GM12878 (cell line): ENCODE measurements around the gene DCT. TPM values are rescaled to one million over a fixed set of nuclear protein-coding genes. Genes with fewer than 3 reads are reported as not detected.
A peak's percentile ranks its signal among the peaks of the same experiment; 100 is the strongest.

ENCODE experiments used
- ATAC-seq: fragments of 200-7000 bp; cut with Tn5 transposase; 3 replicates; pipeline ENCODE4 v1.9.1; 2020; ENCODE audit warnings: mild to moderate bottlenecking, moderate library complexity
- BruUV-seq: library from RNA; stranded (reverse); fragments of 400-500 nt; replicated peaks from 2 replicates; lab custom pipeline; 2021; lab: Mats Ljungman, UMichigan
- CTCF ChIA-PET: fragments of 300-600 bp; sonication (Branson Sonifier 250); formaldehyde crosslinking; extraction: SDS; loops from one replicate; lab custom pipeline; 2021; ENCODE audit warnings: inconsistent platforms; lab: Yijun Ruan, JAX
- POLR2A ChIA-PET: fragments of 350-600 bp; formaldehyde crosslinking; extraction: SDS; loops from one replicate; lab custom pipeline; 2021; ENCODE audit warnings: inconsistent platforms; lab: Charles Lee
- RAD21 ChIA-PET: fragments of 300-600 bp; sonication (Branson Sonifier 250); formaldehyde crosslinking; loops from one replicate; lab custom pipeline; 2023; ENCODE audit warnings: antibody characterized with exemption; ENCODE audit not compliant: unreplicated experiment; lab: Charles Lee
- SMC1A ChIA-PET: fragments of 300-600 bp; sonication (Branson Sonifier 250); formaldehyde crosslinking; loops from one replicate; lab custom pipeline; 2023; ENCODE audit not compliant: unreplicated experiment, uncharacterized antibody; lab: Charles Lee
- DNase-seq: peaks from one replicate; pipeline ENCODE4 v3.0.0-alpha.2; 2011; ENCODE audit warnings: low read depth, low spot score
- FAIRE-seq: peaks from 3 replicates; lab custom pipeline; 2011; peaks lifted over from hg19 to GRCh38; lab: Jason Lieb, UNC
- H2AFZ ChIP-seq: 2 replicates; pipeline ENCODE4 v1.6.0; 2011; ENCODE audit warnings: low read depth, low read length, control low read depth; ENCODE audit not compliant: control insufficient read depth
- H3K27ac ChIP-seq: 2 replicates; pipeline ENCODE4 v1.5.1; 2011; ENCODE audit warnings: control low read depth; ENCODE audit not compliant: control insufficient read depth, insufficient read depth
- H3K27me3 ChIP-seq, 2 experiments: replicated peaks in 1 of 2; 2 replicates each; pipeline versions ENCODE4 v1.6.0 to v1.6.1; 2011; ENCODE audit warnings: low read length in 1 of 2; ENCODE audit not compliant: control insufficient read depth in 2 of 2, insufficient read depth in 2 of 2
- H3K36me3 ChIP-seq, 2 experiments: 2 replicates each; pipeline ENCODE4 v1.5.1; 2011; ENCODE audit warnings: low read length in 1 of 2; ENCODE audit not compliant: control insufficient read depth in 2 of 2, insufficient read depth in 2 of 2
- H3K4me1 ChIP-seq: 2 replicates; pipeline ENCODE4 v1.6.1; 2011; ENCODE audit warnings: mild to moderate bottlenecking, low read length, moderate library complexity, mixed read lengths; ENCODE audit not compliant: control insufficient read depth, insufficient read depth
- H3K4me2 ChIP-seq: 2 replicates; pipeline ENCODE4 v1.6.0; 2011; ENCODE audit warnings: control low read depth; ENCODE audit not compliant: control insufficient read depth, insufficient read depth
- H3K4me3 ChIP-seq: fragments of 200-600 bp; sonication (generic); 2 replicates; pipeline ENCODE4 v1.5.1; 2016
- H3K79me2 ChIP-seq: 2 replicates; pipeline ENCODE4 v1.6.0; 2011; ENCODE audit warnings: low read length; ENCODE audit not compliant: control insufficient read depth, insufficient read depth
- H3K9ac ChIP-seq: 2 replicates; pipeline ENCODE4 v1.8.0; 2011; ENCODE audit warnings: low read length, control low read depth, mixed read lengths; ENCODE audit not compliant: control insufficient read depth, insufficient read depth
- H3K9me3 ChIP-seq: replicated peaks from 3 replicates; pipeline ENCODE4 v1.5.1; 2011; ENCODE audit warnings: mild to moderate bottlenecking, low read length; ENCODE audit not compliant: control insufficient read depth, insufficient read depth
- H4K20me1 ChIP-seq: 2 replicates; pipeline ENCODE4 v1.6.0; 2011; ENCODE audit not compliant: control insufficient read depth, insufficient read depth
- BHLHE40 ChIP-seq, 2 experiments: fragments of 450-650 bp in 1 of 2; IDR thresholded peaks; 2 replicates each; pipeline ENCODE4 v1.6.1; 2011 to 2017; ENCODE audit warnings: low read depth in 2 of 2, borderline replicate concordance in 1 of 2, improper control_type of control experiment in 1 of 2, low read length in 1 of 2, mild to moderate bottlenecking in 1 of 2
- CEBPZ ChIP-seq: fragments of 150-350 bp; IDR thresholded peaks from 2 replicates; pipeline ENCODE4 v1.6.1; 2016; ENCODE audit warnings: low read depth, low read length
- CUX1 ChIP-seq: IDR thresholded peaks from 2 replicates; pipeline ENCODE4 v1.6.1; 2012; ENCODE audit warnings: improper control_type of control experiment, low read depth, low read length; ENCODE audit not compliant: insufficient replicate concordance
- ELK1 ChIP-seq: IDR thresholded peaks from 2 replicates; pipeline ENCODE4 v1.6.1; 2012; ENCODE audit warnings: low read depth, low read length, improper control_type of control experiment
- GATAD2B ChIP-seq: fragments of 450-650 bp; conservative IDR thresholded peaks from 2 replicates; pipeline ENCODE4 v1.6.1; 2017; ENCODE audit warnings: low read depth, mild to moderate bottlenecking, moderate library complexity
- HDAC6 ChIP-seq: fragments of 200-600 bp; sonication (generic); IDR thresholded peaks from one replicate; pipeline ENCODE4 v1.8.0; 2017; ENCODE audit warnings: antibody characterized with exemption; ENCODE audit not compliant: unreplicated experiment
- HDGF ChIP-seq: fragments of 450-650 bp; IDR thresholded peaks from 2 replicates; pipeline ENCODE4 v1.6.1; 2016; ENCODE audit warnings: antibody characterized with exemption
- MTA2 ChIP-seq: fragments of 450-650 bp; IDR thresholded peaks from 2 replicates; pipeline ENCODE4 v1.6.1; 2016; ENCODE audit warnings: low read depth, mild to moderate bottlenecking, moderate library complexity
- PAX8 ChIP-seq: fragments of 450-650 bp; IDR thresholded peaks from 2 replicates; pipeline ENCODE4 v1.6.1; 2017; ENCODE audit warnings: mild to moderate bottlenecking, moderate library complexity
- RAD21 ChIP-seq: IDR thresholded peaks from 2 replicates; pipeline ENCODE4 v1.6.1; 2011; ENCODE audit warnings: mild to moderate bottlenecking, low read depth, low read length, moderate library complexity; ENCODE audit not compliant: insufficient read depth
- SMC3 ChIP-seq: IDR thresholded peaks from 2 replicates; pipeline ENCODE4 v1.6.1; 2011; ENCODE audit warnings: low read length, improper control_type of control experiment, borderline replicate concordance
- STAT3 ChIP-seq: IDR thresholded peaks from 2 replicates; pipeline ENCODE4 v1.6.1; 2011; ENCODE audit warnings: low read depth, low read length, improper control_type of control experiment
- WRNIP1 ChIP-seq: IDR thresholded peaks from 2 replicates; pipeline ENCODE4 v1.6.1; 2011; ENCODE audit warnings: low read depth, low read length, improper control_type of control experiment, borderline replicate concordance
- WGBS: methylation state at CpG from one replicate; pipeline ENCODE4 v1.1.6; 2016; ENCODE audit warnings: low lambda C conversion rate; ENCODE audit not compliant: insufficient replicate concordance, insufficient coverage; ENCODE audit errors: missing lambda C conversion rate; 5-methylcytosine and 5-hydroxymethylcytosine counted together
- in situ Hi-C: fragments of 300-500 bp; cut with MboI; formaldehyde crosslinking; loops from 9 replicates; pipeline ENCODE4 v1.14.3; 2018; ENCODE audit warnings: mixed read lengths
- intact Hi-C: fragments of 100-400 bp; cut with micrococcal nuclease; formaldehyde crosslinking; loops from one replicate; pipeline ENCODE4 v1.14.2; 2022; ENCODE audit not compliant: unreplicated experiment
- polyA plus RNA-seq, 11 experiments: library from polyadenylated mRNA; depleted of rRNA in 4 of 11; unstranded in 6 of 11; stranded (reverse) in 5 of 11; fragments of >200 nt; fragmentation: Nextera tagmentation in 4 of 11; fragmentation: Illumina TruSeq in 1 of 11; extraction: Ambion mirVana in 4 of 11; extraction: Trizol in 1 of 11; gene quantifications; 1 replicate in 1 of 11; 2 replicates in 10 of 11; pipeline versions ENCODE4 v1.2.1 to v1.2.3, GENCODE V29; 2011 to 2016; ENCODE audit warnings: inconsistent platforms in 2 of 11, missing spikeins in 2 of 11, low read depth in 1 of 11
- total RNA-seq, 4 experiments: library from RNA; depleted of rRNA in 3 of 4; stranded (reverse); fragments of >200 nt in 3 of 4; fragmentation: Illumina TruSeq in 1 of 4; extraction: Trizol in 1 of 4; gene quantifications; 2 replicates each; pipeline versions ENCODE4 v1.2.1 to v1.2.3, GENCODE V29; 2013 to 2021

Gene DCT
- total and polyA plus RNA-seq, 10 of the 15 experiments (the other 5 are each of a cell fraction or from before 2014, with no cell fraction given) = 0.04 to 0.29 TPM; not detected in 8

GRCh38 chr13:94435604-94436226 lies 43.8 kb downstream of the DCT start:
- no peak overlapping the region for H3K4me2 ChIP-seq
- no peak overlapping the region for H3K4me3 ChIP-seq
- SMC1A ChIA-PET = interaction anchor here (0.7 to 7.7 kb wide), 6 partner anchors 11 to 182 kb away, joined by 3 to 153 read pairs (median 4); partner anchors contain the start of gene TGDS
- no TSS peak for BruUV-seq
- H3K27ac ChIP-seq = no peak overlapping the region
- intact Hi-C loops = loop anchor here (1.0 kb wide), 1 partner anchor 182 kb away; no protein-coding TSS in a partner anchor
- no peak overlapping the region for H2AFZ ChIP-seq
- H4K20me1 ChIP-seq = no peaks in the 10 kb centered on the region
- in situ Hi-C loops = loop anchor here (5.0 to 25.0 kb wide), 2 partner anchors 177 to 977 kb away; no protein-coding TSS in a partner anchor
- H3K9ac ChIP-seq = no peak overlapping the region
- H3K27me3 ChIP-seq = no peaks in the 10 kb centered on the region; a peak in 1 of 4 replicates
- POLR2A ChIA-PET = interaction anchor here (1.6 kb wide), 1 partner anchor 182 kb away, joined by 9 read pairs; no protein-coding TSS in a partner anchor
- no peaks in the 10 kb centered on the region for H3K36me3 ChIP-seq
- WGBS = 21% methylated on average over 4 of the region's 4 CpGs
- no peaks in the 10 kb centered on the region for H3K4me1 ChIP-seq
- ATAC-seq (peak; percentile 83), FAIRE-seq (no peak), DNase-seq (no peak)
- no peaks in the 10 kb centered on the region for H3K9me3 ChIP-seq
- RAD21 ChIA-PET = interaction anchor here (0.6 to 6.5 kb wide), 8 partner anchors 20 to 969 kb away, joined by 3 to 111 read pairs (median 4); no protein-coding TSS in a partner anchor
- H3K79me2 ChIP-seq = no peaks in the 10 kb centered on the region
- CTCF ChIA-PET = interaction anchor here (0.7 to 11.7 kb wide), 15 partner anchors 10 to 969 kb away, joined by 3 to 288 read pairs (median 5); no protein-coding TSS in a partner anchor
- TF ChIP-seq BHLHE40 (IDR thresholded peaks at IDR 0.05; ENCODE audit: borderline replicate concordance in 1 of 2, low read depth in 2 of 2, low read length in 1 of 2) = no peak
- peak; percentile 79 for TF ChIP-seq RAD21
- TF ChIP-seq HDAC6 = no peak
- TF ChIP-seq GATAD2B = no peak
- no peak for TF ChIP-seq WRNIP1
- no peak for TF ChIP-seq MTA2
- TF ChIP-seq HDGF = no peak
- TF ChIP-seq SMC3 = peak; percentile 68; the same call in 1 of the 2 replicates
- no peak for TF ChIP-seq CEBPZ
- TF ChIP-seq CUX1 = no peak
- no peak for TF ChIP-seq ELK1
- no peak for TF ChIP-seq PAX8
- no peak for TF ChIP-seq STAT3
